ENCODE measurements around the gene KDM4C. TPM values are rescaled to one million over a fixed set of nuclear protein-coding genes. Genes with fewer than 3 reads are reported as not detected.

The KDM4C gene
- total and polyA plus RNA-seq, 2 of the 13 experiments (the other 11 are each of a cell fraction or from before 2014, with no cell fraction given): 19.4 to 23.6 TPM

DNA sequence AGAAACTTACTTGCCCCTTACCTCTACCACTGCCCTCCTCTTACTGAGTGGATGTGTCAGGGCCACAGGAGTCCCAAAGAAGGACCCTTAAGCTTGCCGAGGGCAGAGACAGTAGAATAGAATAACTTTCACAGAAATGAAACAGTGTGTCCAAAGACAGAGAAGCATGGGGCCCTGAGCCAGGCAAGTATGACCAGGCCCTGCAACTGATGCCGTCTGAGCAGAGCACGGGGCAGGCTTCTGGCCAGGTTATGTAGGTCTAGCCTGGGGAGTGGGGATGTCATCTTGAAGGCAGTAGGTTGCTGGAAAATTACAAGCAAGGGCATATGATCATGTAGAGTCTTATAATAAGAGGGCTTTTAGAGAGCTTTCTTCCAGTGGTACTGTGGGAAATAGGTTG lies 415.4 kb downstream of the KDM4C start:
- Histone ChIP-seq H4K20me1 (ENCODE audit: insufficient read depth, low read length) (no peaks in the 10 kb centered on the region), H3K27ac (ENCODE audit: extremely low read length, insufficient read depth, low read length) (no peak overlapping the region), H3K9me3 (ENCODE audit: low read length) (no peaks in the 10 kb centered on the region), H3K4me1 (ENCODE audit: insufficient read depth, low read length) (no peaks in the 10 kb centered on the region), H3K4me3 (replicated peaks in 1 of 3; ENCODE audit: insufficient read depth in 1 of 3, low read depth in 2 of 3, low read length in 3 of 3) (no peak overlapping the region), H3K4me2 (ENCODE audit: low read depth, low read length) (no peak overlapping the region), H3K27me3 (ENCODE audit: control insufficient read depth in 1 of 2, insufficient read depth in 2 of 2, low read length in 2 of 2) (no peaks in the 10 kb centered on the region), H3K36me3 (replicated peaks in 1 of 2; ENCODE audit: control insufficient read depth in 1 of 2, insufficient read depth in 2 of 2, low read length in 2 of 2) (peaks cover 4 to 37% of the 10 kb centered on the region in 2 experiments), H3K79me2 (ENCODE audit: insufficient read depth, low read length) (no peaks in the 10 kb centered on the region), H3K9ac (ENCODE audit: insufficient read depth, low read depth, low read length) (no peak overlapping the region), H2AFZ (ENCODE audit: low read length) (no peak overlapping the region)
- intact Hi-C loops (cut with micrococcal nuclease; ENCODE audit: unreplicated experiment): no loop called here
- ChIA-PET POLR2A (no interaction called here), CTCF (ENCODE audit: low intra/inter-chr PET ratio, low total read pairs) (no interaction called here)
- 90% methylated on average over 3 of the region's 3 CpGs for WGBS (ENCODE audit: low lambda C conversion rate)
- in situ Hi-C loops (cut with HindIII; ENCODE audit: extremely low pct_ligation_motif_present, low pct_unique_long_range_greater_than_20kb): no loop called here
- TF ChIP-seq, protein P1, sequence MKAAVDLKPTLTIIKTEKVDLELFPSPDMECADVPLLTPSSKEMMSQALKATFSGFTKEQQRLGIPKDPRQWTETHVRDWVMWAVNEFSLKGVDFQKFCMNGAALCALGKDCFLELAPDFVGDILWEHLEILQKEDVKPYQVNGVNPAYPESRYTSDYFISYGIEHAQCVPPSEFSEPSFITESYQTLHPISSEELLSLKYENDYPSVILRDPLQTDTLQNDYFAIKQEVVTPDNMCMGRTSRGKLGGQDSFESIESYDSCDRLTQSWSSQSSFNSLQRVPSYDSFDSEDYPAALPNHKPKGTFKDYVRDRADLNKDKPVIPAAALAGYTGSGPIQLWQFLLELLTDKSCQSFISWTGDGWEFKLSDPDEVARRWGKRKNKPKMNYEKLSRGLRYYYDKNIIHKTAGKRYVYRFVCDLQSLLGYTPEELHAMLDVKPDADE (CRISPR knock-in tag; IDR thresholded peaks at IDR 0.05): no peak
- TF ChIP-seq ZFX (CRISPR knock-in tag; IDR thresholded peaks at IDR 0.05; ENCODE audit: low read depth) (no peak), SAP130 (CRISPR knock-in tag; IDR thresholded peaks at IDR 0.05; ENCODE audit: low read depth) (no peak), REL (CRISPR knock-in tag; conservative IDR thresholded peaks at IDR 0.05) (no peak), SETDB1 (CRISPR knock-in tag; IDR thresholded peaks at IDR 0.05; ENCODE audit: borderline replicate concordance) (no peak), CBFB (CRISPR knock-in tag; IDR thresholded peaks at IDR 0.05) (no peak), ZBTB38 (CRISPR knock-in tag; IDR thresholded peaks at IDR 0.05) (no peak), FOXK2 (IDR thresholded peaks at IDR 0.05) (no peak), ZSCAN31 (CRISPR knock-in tag; IDR thresholded peaks at IDR 0.05; ENCODE audit: low read depth) (no peak), NR1H2 (CRISPR knock-in tag; IDR thresholded peaks at IDR 0.05; ENCODE audit: borderline replicate concordance, low read depth) (no peak)
- TF ChIP-seq, protein P2, sequence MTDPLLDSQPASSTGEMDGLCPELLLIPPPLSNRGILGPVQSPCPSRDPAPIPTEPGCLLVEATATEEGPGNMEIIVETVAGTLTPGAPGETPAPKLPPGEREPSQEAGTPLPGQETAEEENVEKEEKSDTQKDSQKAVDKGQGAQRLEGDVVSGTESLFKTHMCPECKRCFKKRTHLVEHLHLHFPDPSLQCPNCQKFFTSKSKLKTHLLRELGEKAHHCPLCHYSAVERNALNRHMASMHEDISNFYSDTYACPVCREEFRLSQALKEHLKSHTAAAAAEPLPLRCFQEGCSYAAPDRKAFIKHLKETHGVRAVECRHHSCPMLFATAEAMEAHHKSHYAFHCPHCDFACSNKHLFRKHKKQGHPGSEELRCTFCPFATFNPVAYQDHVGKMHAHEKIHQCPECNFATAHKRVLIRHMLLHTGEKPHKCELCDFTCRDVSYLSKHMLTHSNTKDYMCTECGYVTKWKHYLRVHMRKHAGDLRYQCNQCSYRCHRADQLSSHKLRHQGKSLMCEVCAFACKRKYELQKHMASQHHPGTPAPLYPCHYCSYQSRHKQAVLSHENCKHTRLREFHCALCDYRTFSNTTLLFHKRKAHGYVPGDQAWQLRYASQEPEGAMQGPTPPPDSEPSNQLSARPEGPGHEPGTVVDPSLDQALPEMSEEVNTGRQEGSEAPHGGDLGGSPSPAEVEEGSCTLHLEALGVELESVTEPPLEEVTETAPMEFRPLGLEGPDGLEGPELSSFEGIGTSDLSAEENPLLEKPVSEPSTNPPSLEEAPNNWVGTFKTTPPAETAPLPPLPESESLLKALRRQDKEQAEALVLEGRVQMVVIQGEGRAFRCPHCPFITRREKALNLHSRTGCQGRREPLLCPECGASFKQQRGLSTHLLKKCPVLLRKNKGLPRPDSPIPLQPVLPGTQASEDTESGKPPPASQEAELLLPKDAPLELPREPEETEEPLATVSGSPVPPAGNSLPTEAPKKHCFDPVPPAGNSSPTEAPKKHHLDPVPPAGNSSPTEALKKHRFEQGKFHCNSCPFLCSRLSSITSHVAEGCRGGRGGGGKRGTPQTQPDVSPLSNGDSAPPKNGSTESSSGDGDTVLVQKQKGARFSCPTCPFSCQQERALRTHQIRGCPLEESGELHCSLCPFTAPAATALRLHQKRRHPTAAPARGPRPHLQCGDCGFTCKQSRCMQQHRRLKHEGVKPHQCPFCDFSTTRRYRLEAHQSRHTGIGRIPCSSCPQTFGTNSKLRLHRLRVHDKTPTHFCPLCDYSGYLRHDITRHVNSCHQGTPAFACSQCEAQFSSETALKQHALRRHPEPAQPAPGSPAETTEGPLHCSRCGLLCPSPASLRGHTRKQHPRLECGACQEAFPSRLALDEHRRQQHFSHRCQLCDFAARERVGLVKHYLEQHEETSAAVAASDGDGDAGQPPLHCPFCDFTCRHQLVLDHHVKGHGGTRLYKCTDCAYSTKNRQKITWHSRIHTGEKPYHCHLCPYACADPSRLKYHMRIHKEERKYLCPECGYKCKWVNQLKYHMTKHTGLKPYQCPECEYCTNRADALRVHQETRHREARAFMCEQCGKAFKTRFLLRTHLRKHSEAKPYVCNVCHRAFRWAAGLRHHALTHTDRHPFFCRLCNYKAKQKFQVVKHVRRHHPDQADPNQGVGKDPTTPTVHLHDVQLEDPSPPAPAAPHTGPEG (CRISPR knock-in tag; IDR thresholded peaks at IDR 0.05): no peak
- FAIRE-seq (no peak), DNase-seq (ENCODE audit: low spot score) (no peak), ATAC-seq (no peak)
- BruUV-seq (replicated peaks): no TSS peak
